ENCODE measurements around the gene HEY2.

HEY2 gene

GRCh38 chr6:125810445-125810844 lies 61.0 kb downstream of the HEY2 start:
- no peak overlapping the region for H3K4me3 ChIP-seq (ENCODE audit: low read depth, low read length)
- TF ChIP-seq CTCF (IDR thresholded peaks at IDR 0.05; ENCODE audit: borderline replicate concordance, insufficient read depth, low read depth, low read length): no peak
